ENCODE measurements around the gene GNAQ.

Gene GNAQ

DNA sequence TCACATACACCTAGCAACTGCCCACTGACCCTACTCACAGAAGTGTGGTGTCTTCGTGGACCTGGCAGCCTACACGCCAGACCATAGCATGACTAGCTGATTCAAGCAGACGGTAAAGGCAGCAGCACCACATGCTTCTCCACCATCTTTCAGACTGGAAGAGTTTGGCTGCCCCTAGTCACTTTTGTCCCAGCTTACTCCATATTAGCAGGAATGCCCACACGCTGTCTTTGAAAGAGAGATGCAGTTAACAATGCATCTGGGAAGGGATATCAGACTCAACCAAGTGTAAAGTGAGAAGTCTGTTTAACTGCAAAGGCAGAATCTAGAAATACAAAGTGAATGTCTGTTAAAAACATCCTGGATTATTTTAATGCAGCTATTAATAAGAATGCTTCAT lies 206.2 kb downstream of the GNAQ start:
- TF ChIP-seq, protein P1, sequence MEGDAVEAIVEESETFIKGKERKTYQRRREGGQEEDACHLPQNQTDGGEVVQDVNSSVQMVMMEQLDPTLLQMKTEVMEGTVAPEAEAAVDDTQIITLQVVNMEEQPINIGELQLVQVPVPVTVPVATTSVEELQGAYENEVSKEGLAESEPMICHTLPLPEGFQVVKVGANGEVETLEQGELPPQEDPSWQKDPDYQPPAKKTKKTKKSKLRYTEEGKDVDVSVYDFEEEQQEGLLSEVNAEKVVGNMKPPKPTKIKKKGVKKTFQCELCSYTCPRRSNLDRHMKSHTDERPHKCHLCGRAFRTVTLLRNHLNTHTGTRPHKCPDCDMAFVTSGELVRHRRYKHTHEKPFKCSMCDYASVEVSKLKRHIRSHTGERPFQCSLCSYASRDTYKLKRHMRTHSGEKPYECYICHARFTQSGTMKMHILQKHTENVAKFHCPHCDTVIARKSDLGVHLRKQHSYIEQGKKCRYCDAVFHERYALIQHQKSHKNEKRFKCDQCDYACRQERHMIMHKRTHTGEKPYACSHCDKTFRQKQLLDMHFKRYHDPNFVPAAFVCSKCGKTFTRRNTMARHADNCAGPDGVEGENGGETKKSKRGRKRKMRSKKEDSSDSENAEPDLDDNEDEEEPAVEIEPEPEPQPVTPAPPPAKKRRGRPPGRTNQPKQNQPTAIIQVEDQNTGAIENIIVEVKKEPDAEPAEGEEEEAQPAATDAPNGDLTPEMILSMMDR (IDR thresholded peaks at IDR 0.05; ENCODE audit: borderline replicate concordance, insufficient read depth, low read depth, low read length): no peak
- H3K4me3 ChIP-seq (ENCODE audit: low read depth, low read length): no peak overlapping the region

DNA sequence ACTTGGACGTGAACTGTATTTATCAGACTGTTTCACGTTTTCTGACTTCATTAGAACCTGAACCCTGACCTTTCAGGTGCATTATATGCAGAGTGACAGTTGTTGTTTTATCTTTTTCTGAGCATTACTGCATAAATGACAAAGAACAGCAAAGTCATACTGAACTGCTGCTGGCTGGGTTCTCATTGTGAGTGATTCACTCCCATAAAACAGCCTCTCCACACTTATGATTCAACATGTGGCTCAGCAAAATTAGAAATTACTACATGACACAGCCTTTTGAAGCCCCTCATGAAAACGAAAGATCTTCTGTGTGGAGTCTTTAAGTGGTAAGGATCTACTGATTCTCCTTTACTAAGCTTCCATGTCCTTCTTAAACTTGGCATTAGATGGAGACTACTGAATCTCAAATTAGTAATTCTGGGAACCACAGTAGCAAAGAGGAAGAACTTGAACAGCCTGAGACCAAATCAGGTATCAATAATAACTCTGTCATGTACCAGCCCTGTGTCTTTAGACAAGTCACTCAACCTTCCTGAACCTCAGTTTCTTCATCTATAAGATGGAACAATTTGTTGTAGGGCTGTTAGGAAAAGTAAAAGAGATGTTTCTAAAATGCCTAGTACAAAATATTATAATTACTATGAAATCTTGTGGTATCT lies 211.2 kb downstream of the GNAQ start:
- no peak overlapping the region for H3K4me3 ChIP-seq (ENCODE audit: low read depth, low read length)
- TF ChIP-seq, protein P1 (IDR thresholded peaks at IDR 0.05; ENCODE audit: borderline replicate concordance, insufficient read depth, low read depth, low read length): no peak

DNA sequence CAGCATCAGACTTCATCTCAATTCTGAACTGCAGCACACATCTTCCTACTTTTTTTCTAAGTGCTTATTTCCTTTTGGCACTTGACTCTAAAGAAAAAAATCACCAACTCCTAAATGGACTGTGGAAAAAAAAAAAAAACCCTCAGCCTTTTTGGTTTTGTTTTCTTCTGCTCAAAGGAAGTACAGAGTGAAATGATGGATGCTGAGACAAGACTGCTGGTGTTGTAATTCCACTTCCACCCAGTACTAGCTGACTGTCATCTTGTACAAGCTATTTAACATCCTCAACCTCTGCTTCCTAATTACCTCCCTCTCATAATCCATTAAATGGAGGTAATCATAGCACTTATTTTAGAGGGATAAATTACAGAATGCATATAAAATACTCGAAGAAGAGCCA lies 212.0 kb downstream of the GNAQ start:
- TF ChIP-seq, protein P1 (IDR thresholded peaks at IDR 0.05; ENCODE audit: borderline replicate concordance, insufficient read depth, low read depth, low read length): no peak
- H3K4me3 ChIP-seq (ENCODE audit: low read depth, low read length): no peak overlapping the region

DNA sequence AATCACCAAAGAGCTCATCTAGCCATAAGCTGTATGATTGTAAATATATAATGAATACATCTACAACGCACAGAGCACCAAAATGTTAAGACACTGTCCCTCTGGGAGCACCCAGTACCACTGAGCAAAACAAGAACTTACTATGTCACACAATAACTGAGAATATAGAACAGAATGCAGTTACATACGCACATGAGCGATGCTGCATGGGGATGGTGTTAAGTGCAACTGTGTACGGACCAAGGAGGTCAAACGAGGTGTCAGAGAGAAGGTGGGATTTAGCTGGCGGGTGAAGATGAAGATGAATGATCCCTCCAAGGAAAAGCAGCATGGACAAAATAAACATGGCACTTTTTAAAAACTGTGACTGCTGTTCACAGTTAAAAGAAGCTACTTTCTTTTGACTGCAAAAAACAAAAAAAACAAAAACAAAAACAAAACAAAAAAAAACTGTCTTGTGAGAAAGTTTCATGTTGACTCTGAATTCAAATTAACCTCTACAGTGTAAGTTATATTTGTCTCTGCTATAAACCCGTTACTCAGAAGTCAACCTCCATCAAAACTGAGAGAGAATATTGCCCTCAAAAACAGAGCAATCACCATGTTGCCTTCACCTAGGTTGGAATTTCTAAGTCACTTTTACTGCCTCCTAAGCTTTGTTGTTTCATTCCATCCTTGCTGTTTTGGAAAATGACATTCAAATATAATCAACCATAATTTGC lies 213.9 kb downstream of the GNAQ start:
- TF ChIP-seq, protein P1 (IDR thresholded peaks at IDR 0.05; ENCODE audit: borderline replicate concordance, insufficient read depth, low read depth, low read length): no peak
- H3K4me3 ChIP-seq (ENCODE audit: low read depth, low read length): no peak overlapping the region

DNA sequence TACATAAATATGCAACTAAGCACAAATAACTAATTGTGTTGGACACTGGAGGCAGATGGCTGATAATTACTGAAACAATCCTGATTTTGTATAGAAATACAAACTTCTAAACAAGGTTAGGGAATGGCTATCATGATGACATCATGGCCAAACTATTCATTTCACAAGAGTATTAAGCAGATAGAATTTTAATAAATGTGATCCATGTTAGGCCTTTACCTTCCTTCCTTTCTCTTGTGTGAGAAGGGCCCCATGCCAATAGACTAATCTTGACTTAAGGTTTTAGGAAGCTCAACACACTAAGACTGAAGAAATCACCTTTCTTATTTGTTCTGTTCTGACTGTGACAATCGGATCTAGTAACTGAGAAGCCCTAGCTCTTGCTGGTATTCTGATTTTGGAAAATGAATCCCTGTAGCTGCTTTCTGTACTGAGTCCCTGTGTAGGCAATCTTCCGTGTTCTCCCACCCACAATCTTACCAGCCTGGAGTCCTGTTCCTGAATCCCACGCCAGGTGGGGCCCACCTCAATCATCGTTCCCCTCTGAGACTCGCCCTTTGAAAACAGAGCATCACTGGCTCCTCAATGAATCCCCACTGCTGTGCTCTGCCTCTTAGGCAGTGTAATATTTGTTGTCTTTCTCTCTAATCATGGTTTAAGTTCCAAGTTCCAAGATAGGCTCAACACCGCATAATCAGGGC lies 214.8 kb downstream of the GNAQ start:
- TF ChIP-seq, protein P1 (IDR thresholded peaks at IDR 0.05; ENCODE audit: borderline replicate concordance, insufficient read depth, low read depth, low read length): no peak
- H3K4me3 ChIP-seq (ENCODE audit: low read depth, low read length): no peak overlapping the region

DNA sequence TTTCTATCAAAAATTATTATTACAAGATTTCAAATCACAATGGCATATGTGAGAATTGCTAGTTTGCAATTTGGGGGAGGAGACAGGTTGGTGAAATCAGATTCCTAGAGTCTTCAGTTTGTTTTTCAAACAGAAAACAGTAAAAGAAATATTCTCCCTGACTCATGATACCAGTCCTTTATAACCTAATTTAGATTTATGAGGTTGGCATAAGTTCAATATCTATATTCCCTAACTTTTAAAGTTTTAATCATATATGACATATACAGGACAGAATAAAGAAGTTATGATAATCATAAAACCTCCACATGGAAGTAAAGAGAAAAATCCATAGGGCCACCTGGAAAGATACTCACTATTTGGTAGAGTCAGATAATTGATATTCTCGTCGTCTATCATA lies 216.4 kb downstream of the GNAQ start:
- no peak overlapping the region for H3K4me3 ChIP-seq (ENCODE audit: low read depth, low read length)
- TF ChIP-seq, protein P1 (IDR thresholded peaks at IDR 0.05; ENCODE audit: borderline replicate concordance, insufficient read depth, low read depth, low read length): no peak

Data from GM12875 (cell line).